Keratinocyte (primary cell): ENCODE results near the gene USP12. TPM values are rescaled to one million over a fixed set of nuclear protein-coding genes. Genes with fewer than 3 reads are reported as not detected.
A peak's percentile ranks its signal among the peaks of the same experiment; 100 is the strongest.

Experiments used
- DNase-seq: peaks from one replicate; pipeline ENCODE4 v3.0.0-alpha.2; 2011; ENCODE audit warnings: low read depth, missing footprints, low spot score
- FAIRE-seq: peaks from 2 replicates; lab custom pipeline; 2011; peaks lifted over from hg19 to GRCh38; lab: Jason Lieb, UNC
- H2AFZ ChIP-seq: 2 replicates; pipeline ENCODE4 v1.6.0; 2012; ENCODE audit warnings: low read length, control low read depth, inconsistent platforms; ENCODE audit not compliant: control insufficient read depth
- H3K27ac ChIP-seq: 2 replicates; pipeline ENCODE4 v1.5.1; 2011; ENCODE audit warnings: low read length; ENCODE audit not compliant: control insufficient read depth, insufficient read depth
- H3K27me3 ChIP-seq: 3 replicates; pipeline ENCODE4 v1.6.0; 2011; ENCODE audit warnings: low read length; ENCODE audit not compliant: control insufficient read depth, insufficient read depth; ENCODE audit errors: extremely low read depth
- H3K36me3 ChIP-seq, 2 experiments: 2 replicates in 1 of 2; 3 replicates in 1 of 2; pipeline ENCODE4 v1.5.1; 2011; ENCODE audit warnings: low read length in 2 of 2, mild to moderate bottlenecking in 1 of 2; ENCODE audit not compliant: control insufficient read depth in 2 of 2, insufficient read depth in 2 of 2; ENCODE audit errors: extremely low read depth in 1 of 2
- H3K4me1 ChIP-seq: 3 replicates; pipeline ENCODE4 v1.5.1; 2011; ENCODE audit warnings: low read length; ENCODE audit not compliant: control insufficient read depth, insufficient read depth; ENCODE audit errors: extremely low read depth
- H3K4me2 ChIP-seq: 3 replicates; pipeline ENCODE4 v1.6.0; 2011; ENCODE audit warnings: low read depth, low read length; ENCODE audit not compliant: control insufficient read depth, insufficient read depth; ENCODE audit errors: extremely low read depth
- H3K4me3 ChIP-seq, 3 experiments: fragments of 200-600 bp in 1 of 3; sonication (generic) in 1 of 3; 2 replicates in 2 of 3; 3 replicates in 1 of 3; pipeline ENCODE4 v1.5.1; 2011 to 2016; ENCODE audit warnings: low read length in 3 of 3, mild to moderate bottlenecking in 3 of 3, control low read depth in 2 of 3, inconsistent platforms in 1 of 3, low read depth in 1 of 3, mixed read lengths in 1 of 3, mixed run types in 1 of 3, moderate library complexity in 1 of 3; ENCODE audit not compliant: control insufficient read depth in 2 of 3, insufficient read depth in 2 of 3; ENCODE audit errors: extremely low read depth in 1 of 3
- H3K79me2 ChIP-seq: 2 replicates; pipeline ENCODE4 v1.6.0; 2012; ENCODE audit warnings: low read length; ENCODE audit not compliant: control insufficient read depth, insufficient read depth
- H3K9ac ChIP-seq: 3 replicates; pipeline ENCODE4 v1.6.0; 2011; ENCODE audit warnings: low read length; ENCODE audit not compliant: control insufficient read depth, insufficient read depth; ENCODE audit errors: extremely low read depth
- H3K9me1 ChIP-seq: 3 replicates; pipeline ENCODE4 v1.6.0; 2011; ENCODE audit warnings: low read length; ENCODE audit not compliant: control insufficient read depth, insufficient read depth; ENCODE audit errors: extremely low read depth
- H3K9me3 ChIP-seq: 2 replicates; pipeline ENCODE4 v1.5.1; 2012; ENCODE audit warnings: low read depth, low read length; ENCODE audit not compliant: control insufficient read depth
- H4K20me1 ChIP-seq: 3 replicates; pipeline ENCODE4 v1.6.0; 2011; ENCODE audit warnings: low read length; ENCODE audit not compliant: control insufficient read depth, insufficient read depth; ENCODE audit errors: extremely low read depth
- EZH2 ChIP-seq: IDR thresholded peaks from one replicate; pipeline ENCODE4 v1.6.1; 2012; ENCODE audit warnings: inconsistent platforms, mild to moderate bottlenecking, low read length, moderate library complexity
- dilution Hi-C: fragments of 300-500 bp; cut with MboI; formaldehyde crosslinking; loops from one replicate; pipeline ENCODE4 v1.7.0; 2020; ENCODE audit warnings: low sequenced_read_pairs; ENCODE audit not compliant: extremely low pct_ligation_motif_present
- polyA plus RNA-seq, 5 experiments: library from polyadenylated mRNA; depleted of rRNA in 3 of 5; stranded (reverse) in 3 of 5; stranded (forward) in 1 of 5; unstranded in 1 of 5; fragments of >200 nt; gene quantifications; 1 replicate in 1 of 5; 2 replicates in 3 of 5; 3 replicates in 1 of 5; pipeline versions ENCODE4 v1.2.1 to v1.2.3, GENCODE V29; 2011 to 2012; ENCODE audit warnings: missing spikeins in 2 of 5, low read depth in 1 of 5, low replicate concordance in 1 of 5
- TF ChIP-seq, protein P1 (sequence below), 3 experiments: IDR thresholded peaks in 1 of 3; conservative IDR thresholded peaks in 1 of 3; optimal IDR thresholded peaks in 1 of 3; 2 replicates in 2 of 3; 3 replicates in 1 of 3; pipeline versions ENCODE3 to v1.5.1; 2011; ENCODE audit warnings: low read length in 3 of 3, mild to moderate bottlenecking in 3 of 3, moderate library complexity in 2 of 3, control low read depth in 1 of 3, inconsistent platforms in 1 of 3; ENCODE audit not compliant: insufficient read depth in 2 of 3; ENCODE audit errors: extremely low read depth in 1 of 3

Gene USP12
- polyA plus RNA-seq, 1 donor (not counting 4 experiments of a cell fraction or from before 2014, with no cell fraction given) = 20.7 TPM

DNA sequence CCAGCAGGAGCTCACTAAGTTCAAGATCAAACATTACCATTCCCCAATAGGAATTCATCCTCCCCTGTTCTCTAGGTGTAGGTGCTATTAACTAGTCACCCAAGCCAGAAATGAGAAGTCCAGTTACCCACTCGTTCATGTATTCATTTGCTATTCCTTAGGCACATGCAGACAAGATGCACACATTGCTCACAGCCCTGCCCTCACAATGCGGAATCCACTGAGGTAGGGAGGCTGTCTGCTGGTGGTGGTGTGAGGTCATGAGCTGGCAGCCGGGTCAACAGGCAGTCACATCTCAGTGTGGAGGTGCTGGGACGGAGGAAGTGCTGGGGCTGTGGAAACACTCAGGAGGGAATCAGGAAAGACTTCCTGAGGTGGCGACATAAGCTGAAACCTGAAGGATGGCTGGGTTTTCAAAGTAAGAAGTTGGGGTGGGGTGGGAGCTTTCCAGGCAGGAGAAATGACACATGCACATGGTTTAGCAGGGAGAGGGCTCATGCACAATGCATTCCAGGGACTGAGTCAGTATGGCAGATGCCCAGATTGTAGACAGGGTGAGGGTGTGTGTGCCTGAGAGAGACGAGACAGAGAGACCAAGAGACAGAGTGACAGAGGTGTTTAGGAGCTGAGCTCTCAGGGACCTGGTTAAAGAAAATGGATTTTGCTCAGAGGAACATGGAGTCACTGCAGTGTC lies 117.6 kb downstream of the USP12 start:
- no peaks in the 10 kb centered on the region for H3K9me1 ChIP-seq
- FAIRE-seq = peak; percentile 90
- H3K4me3 ChIP-seq = no peak overlapping the region
- H3K9ac ChIP-seq = peak overlapping the region; percentile 45
- DNase-seq = peak; percentile 48
- peaks cover 19% of the 10 kb centered on the region for H3K4me1 ChIP-seq
- TF ChIP-seq, protein P1, sequence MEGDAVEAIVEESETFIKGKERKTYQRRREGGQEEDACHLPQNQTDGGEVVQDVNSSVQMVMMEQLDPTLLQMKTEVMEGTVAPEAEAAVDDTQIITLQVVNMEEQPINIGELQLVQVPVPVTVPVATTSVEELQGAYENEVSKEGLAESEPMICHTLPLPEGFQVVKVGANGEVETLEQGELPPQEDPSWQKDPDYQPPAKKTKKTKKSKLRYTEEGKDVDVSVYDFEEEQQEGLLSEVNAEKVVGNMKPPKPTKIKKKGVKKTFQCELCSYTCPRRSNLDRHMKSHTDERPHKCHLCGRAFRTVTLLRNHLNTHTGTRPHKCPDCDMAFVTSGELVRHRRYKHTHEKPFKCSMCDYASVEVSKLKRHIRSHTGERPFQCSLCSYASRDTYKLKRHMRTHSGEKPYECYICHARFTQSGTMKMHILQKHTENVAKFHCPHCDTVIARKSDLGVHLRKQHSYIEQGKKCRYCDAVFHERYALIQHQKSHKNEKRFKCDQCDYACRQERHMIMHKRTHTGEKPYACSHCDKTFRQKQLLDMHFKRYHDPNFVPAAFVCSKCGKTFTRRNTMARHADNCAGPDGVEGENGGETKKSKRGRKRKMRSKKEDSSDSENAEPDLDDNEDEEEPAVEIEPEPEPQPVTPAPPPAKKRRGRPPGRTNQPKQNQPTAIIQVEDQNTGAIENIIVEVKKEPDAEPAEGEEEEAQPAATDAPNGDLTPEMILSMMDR (optimal IDR thresholded peaks at IDR 0.05 in 1 of 3, IDR thresholded peaks at IDR 0.05 in 1 of 3, conservative IDR thresholded peaks at IDR 0.05 in 1 of 3; ENCODE audit: extremely low read depth in 1 of 3, insufficient read depth in 2 of 3, low read length in 3 of 3) = no peak
- no peak for TF ChIP-seq EZH2
- H3K27me3 ChIP-seq = no peaks in the 10 kb centered on the region
- no peaks in the 10 kb centered on the region for H3K36me3 ChIP-seq
- H3K27ac ChIP-seq = peak overlapping the region; percentile 58
- peak overlapping the region; percentile 65 for H2AFZ ChIP-seq
- H3K79me2 ChIP-seq = no peaks in the 10 kb centered on the region
- no peaks in the 10 kb centered on the region for H4K20me1 ChIP-seq
- dilution Hi-C loops = no loop called here
- peaks cover 2% of the 10 kb centered on the region for H3K9me3 ChIP-seq
- H3K4me2 ChIP-seq = peak overlapping the region; percentile 71

DNA sequence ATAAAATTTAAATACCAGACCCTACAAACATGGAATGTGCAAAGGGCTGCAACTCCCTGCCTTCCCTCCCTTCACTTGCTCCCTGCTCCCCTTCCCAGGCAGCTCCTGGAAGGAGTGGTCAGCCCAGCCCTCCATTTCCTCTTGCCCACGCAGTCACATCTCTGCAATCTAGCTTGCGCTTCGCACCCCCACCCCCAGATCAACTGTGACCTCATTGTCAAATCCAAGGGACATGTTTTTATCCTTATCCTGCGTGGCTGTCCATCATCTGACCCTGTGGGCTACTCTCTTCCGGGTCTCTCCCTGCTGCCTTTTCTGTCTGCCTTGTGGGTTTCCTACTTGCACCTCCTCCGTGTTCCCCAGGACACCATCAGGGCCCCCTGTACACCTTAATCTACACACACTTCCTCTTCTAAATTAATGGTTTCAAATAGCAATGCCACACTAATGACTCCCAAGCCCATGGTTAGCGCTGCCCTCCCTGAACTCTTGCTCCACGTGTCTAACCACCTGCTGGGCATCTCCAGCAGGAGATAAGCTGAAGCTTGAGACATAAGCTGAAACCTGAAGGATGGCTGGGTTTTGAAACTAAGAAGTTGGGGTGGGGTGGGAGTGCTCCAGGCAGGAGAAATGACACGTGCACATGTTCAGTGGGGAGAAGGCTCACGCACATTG lies 118.3 kb downstream of the USP12 start:
- no peaks in the 10 kb centered on the region for H3K27me3 ChIP-seq
- H3K9me3 ChIP-seq = peaks cover 2% of the 10 kb centered on the region
- peak overlapping the region; percentile 45 for H3K9ac ChIP-seq
- no peak overlapping the region for H3K4me3 ChIP-seq
- H3K79me2 ChIP-seq = no peaks in the 10 kb centered on the region
- TF ChIP-seq, protein P1 (optimal IDR thresholded peaks at IDR 0.05 in 1 of 3, IDR thresholded peaks at IDR 0.05 in 1 of 3, conservative IDR thresholded peaks at IDR 0.05 in 1 of 3; ENCODE audit: extremely low read depth in 1 of 3, insufficient read depth in 2 of 3, low read length in 3 of 3) = no peak
- TF ChIP-seq EZH2 = no peak
- peak overlapping the region; percentile 71 for H3K4me2 ChIP-seq
- H3K27ac ChIP-seq = peak overlapping the region; percentile 58
- DNase-seq = no peak
- H3K9me1 ChIP-seq = no peaks in the 10 kb centered on the region
- dilution Hi-C loops = no loop called here
- H3K4me1 ChIP-seq = peaks cover 19% of the 10 kb centered on the region
- no peaks in the 10 kb centered on the region for H4K20me1 ChIP-seq
- H2AFZ ChIP-seq = no peak overlapping the region
- no peaks in the 10 kb centered on the region for H3K36me3 ChIP-seq
- no peak for FAIRE-seq
